PC-3 (cell line): ENCODE data around the gene TMEM11.

ENCODE experiments used
- EZH2 ChIP-seq: fragments of 300-600 bp; sonication (generic); IDR thresholded peaks from one replicate; pipeline ENCODE4 v1.6.1; 2017; ENCODE audit warnings: antibody characterized with exemption, mild to moderate bottlenecking, low read length; ENCODE audit not compliant: unreplicated experiment
- EZH2phosphoT487 ChIP-seq: fragments of 300-600 bp; sonication (generic); IDR thresholded peaks from 2 replicates; pipeline ENCODE4 v1.6.1; 2018; ENCODE audit warnings: mild to moderate bottlenecking, antibody characterized with exemption, low read length, borderline replicate concordance
- TF ChIP-seq, protein P1 (sequence below): fragments of 300-600 bp; sonication (generic); conservative IDR thresholded peaks from 2 replicates; pipeline ENCODE4 v1.5.1; 2017; ENCODE audit warnings: antibody characterized with exemption, low read depth, mild to moderate bottlenecking, low read length

DNA sequence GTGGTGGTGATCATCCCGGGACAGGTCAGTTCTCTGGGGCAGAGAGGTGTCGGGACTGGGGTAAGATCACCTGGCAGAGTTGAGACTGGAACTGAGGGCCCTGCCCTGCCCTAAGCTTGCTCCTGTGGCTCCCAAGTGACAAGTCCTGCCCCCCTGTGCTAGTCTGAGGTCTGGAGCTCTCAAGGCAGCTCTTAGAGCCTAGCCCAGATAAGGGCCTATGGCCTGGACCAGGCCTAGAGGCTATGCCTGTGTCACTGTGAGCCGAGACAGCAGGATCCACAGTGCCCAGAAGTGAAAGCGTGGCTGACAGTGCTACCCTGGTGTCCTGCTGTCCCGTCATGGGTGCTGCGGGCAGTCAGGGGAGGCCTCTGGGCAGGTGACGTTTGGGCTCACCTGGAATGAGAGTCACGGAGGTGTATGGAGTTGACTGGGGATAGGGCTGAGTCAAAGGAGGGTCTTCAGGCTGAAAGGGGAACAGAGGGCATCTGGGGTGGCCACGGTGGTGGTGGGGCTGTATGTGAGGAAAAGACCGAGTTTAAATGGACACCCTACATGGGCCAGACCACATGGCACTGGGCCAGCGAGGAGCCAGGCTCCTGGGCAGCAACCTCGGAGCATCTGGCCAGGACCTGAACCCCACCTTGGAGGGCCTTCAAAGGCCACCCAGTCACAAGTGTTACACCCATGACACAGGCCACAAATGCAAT lies 33.7 kb upstream of the TMEM11 start:
- TF ChIP-seq, protein P1, sequence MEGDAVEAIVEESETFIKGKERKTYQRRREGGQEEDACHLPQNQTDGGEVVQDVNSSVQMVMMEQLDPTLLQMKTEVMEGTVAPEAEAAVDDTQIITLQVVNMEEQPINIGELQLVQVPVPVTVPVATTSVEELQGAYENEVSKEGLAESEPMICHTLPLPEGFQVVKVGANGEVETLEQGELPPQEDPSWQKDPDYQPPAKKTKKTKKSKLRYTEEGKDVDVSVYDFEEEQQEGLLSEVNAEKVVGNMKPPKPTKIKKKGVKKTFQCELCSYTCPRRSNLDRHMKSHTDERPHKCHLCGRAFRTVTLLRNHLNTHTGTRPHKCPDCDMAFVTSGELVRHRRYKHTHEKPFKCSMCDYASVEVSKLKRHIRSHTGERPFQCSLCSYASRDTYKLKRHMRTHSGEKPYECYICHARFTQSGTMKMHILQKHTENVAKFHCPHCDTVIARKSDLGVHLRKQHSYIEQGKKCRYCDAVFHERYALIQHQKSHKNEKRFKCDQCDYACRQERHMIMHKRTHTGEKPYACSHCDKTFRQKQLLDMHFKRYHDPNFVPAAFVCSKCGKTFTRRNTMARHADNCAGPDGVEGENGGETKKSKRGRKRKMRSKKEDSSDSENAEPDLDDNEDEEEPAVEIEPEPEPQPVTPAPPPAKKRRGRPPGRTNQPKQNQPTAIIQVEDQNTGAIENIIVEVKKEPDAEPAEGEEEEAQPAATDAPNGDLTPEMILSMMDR: no peak
- TF ChIP-seq EZH2phosphoT487 (no peak), EZH2 (no peak)
